Nephron progenitor cell (in vitro differentiated cells): ENCODE measurements around the gene PNLIP.
A peak's percentile ranks its signal among the peaks of the same experiment; 100 is the strongest.

ENCODE experiments used
- DNase-seq: peaks from one replicate; pipeline ENCODE4 v3.0.0; 2021
- H3K27ac Mint-ChIP-seq: 2 replicates; pipeline ENCODE4 v1.8.0; 2021; ENCODE audit warnings: mild to moderate bottlenecking, moderate library complexity, mixed read lengths
- H3K27me3 Mint-ChIP-seq: 2 replicates; pipeline ENCODE4 v1.8.0; 2021; ENCODE audit warnings: mild to moderate bottlenecking, low read depth, mixed read lengths; ENCODE audit not compliant: poor library complexity
- H3K36me3 Mint-ChIP-seq: 2 replicates; pipeline ENCODE4 v1.8.0; 2021; ENCODE audit warnings: low read depth, mixed read lengths
- H3K4me1 Mint-ChIP-seq: 2 replicates; pipeline ENCODE4 v1.8.0; 2021; ENCODE audit warnings: mixed read lengths
- H3K4me3 Mint-ChIP-seq: 2 replicates; pipeline ENCODE4 v1.8.0; 2021; ENCODE audit warnings: mild to moderate bottlenecking, moderate library complexity, mixed read lengths
- H3K9me3 Mint-ChIP-seq: 2 replicates; pipeline ENCODE4 v1.8.0; 2021; ENCODE audit warnings: mild to moderate bottlenecking, moderate library complexity, mixed read lengths
- CTCF ChIP-seq: fragments of 200-600 bp; sonication (generic); IDR thresholded peaks from 2 replicates; pipeline ENCODE4 v1.5.0; 2021; ENCODE audit warnings: antibody characterized with exemption

The PNLIP gene

GRCh38 chr10:116606061-116606483 lies 60.3 kb downstream of the PNLIP start:
- H3K4me3 Mint-ChIP-seq = no peak overlapping the region
- H3K36me3 Mint-ChIP-seq = no peaks in the 10 kb centered on the region
- H3K9me3 Mint-ChIP-seq = no peaks in the 10 kb centered on the region
- peaks cover 14% of the 10 kb centered on the region for H3K4me1 Mint-ChIP-seq
- no peak for TF ChIP-seq CTCF
- H3K27ac Mint-ChIP-seq = no peak overlapping the region
- peaks cover 26% of the 10 kb centered on the region for H3K27me3 Mint-ChIP-seq
- no peak for DNase-seq

DNA sequence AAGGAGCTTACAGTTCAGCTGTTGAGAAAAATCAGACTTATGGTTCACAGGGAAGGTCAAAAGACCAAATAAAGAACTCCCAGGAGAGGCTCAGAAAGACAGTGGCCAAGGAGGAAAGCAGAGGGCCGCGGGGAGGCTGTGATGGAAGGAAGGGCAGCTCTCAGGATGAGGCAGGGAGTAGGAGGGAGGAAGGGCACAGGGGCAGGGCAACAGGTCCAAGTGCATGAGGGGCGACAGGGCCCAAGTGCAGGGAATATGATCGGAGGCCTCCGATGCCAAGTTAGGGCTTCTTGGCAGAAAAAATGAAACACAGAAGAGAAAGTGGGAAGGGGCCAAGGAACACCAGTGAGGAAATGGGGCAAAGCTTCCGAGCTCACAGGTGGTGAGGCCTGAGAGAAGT lies 61.6 kb downstream of the PNLIP start:
- Mint-ChIP-seq H3K27ac (no peak overlapping the region), H3K9me3 (no peaks in the 10 kb centered on the region), H3K27me3 (peaks cover 24% of the 10 kb centered on the region)

DNA sequence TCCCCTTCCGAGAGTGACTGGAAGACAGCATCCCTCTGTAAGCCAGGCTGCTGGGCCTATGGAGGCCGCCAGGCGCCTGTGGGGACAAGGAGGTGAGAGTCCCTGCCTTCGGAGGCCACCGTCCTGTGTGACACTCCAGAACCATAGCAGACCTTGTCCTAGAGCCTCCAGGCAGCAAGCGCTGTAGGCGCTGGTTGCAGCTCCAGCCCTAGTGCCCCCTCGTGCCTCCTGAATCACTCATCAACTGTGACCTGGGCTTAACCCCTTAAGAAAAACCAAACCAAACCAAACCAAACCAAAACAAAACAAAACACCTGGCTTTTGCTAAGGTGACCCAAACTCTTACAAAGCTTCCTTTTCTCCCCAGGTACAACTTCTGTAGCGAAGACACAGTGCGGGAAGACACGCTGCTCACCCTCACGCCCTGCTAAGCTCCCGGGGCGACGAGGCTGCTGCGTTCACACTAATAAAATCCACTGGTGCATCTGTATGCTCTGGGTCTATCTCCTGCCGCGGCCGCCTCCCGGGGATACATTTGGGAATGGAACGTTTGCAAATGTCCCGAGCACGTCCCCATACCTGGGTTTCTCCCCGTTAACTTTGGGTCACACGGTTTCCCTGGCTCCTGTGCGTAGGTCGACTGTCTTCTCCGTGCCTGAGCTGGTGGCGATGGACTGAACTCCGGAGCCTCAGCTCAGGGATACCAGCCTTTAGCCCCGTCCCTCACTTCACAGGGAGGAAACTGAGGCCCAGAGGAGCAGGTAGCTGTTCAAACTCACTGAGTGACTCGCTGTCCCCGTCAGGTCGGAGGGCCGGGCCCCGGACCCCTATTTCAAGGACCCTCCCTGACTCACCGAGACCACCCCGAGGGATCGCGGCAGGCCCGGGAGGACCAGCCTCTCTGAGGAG lies 63.2 kb downstream of the PNLIP start:
- Mint-ChIP-seq H3K27ac (no peak overlapping the region), H3K4me3 (peak overlapping the region; percentile 78), H3K27me3 (peaks cover 36% of the 10 kb centered on the region), H3K4me1 (peaks cover 14% of the 10 kb centered on the region), H3K36me3 (no peaks in the 10 kb centered on the region), H3K9me3 (no peaks in the 10 kb centered on the region)
- no peak for TF ChIP-seq CTCF
- peak; percentile 21 for DNase-seq

More for the DNA sequence above, 61.6 kb downstream of the PNLIP start:
- Mint-ChIP-seq H3K4me1 (peaks cover 14% of the 10 kb centered on the region), H3K4me3 (no peak overlapping the region), H3K36me3 (no peaks in the 10 kb centered on the region)
- TF ChIP-seq CTCF = no peak
- DNase-seq = no peak

- H3K4me3 Mint-ChIP-seq = peak overlapping the region; percentile 74
Observed at GRCh38 chr10:116610443-116611152, 64.9 kb downstream of the PNLIP start.

GRCh38 chr10:116611153-116611545 lies 65.4 kb downstream of the PNLIP start:
- no peak overlapping the region for H3K4me3 Mint-ChIP-seq
- DNase-seq = no peak
- peaks cover 14% of the 10 kb centered on the region for H3K4me1 Mint-ChIP-seq
- peaks cover 3% of the 10 kb centered on the region for H3K9me3 Mint-ChIP-seq
- H3K27ac Mint-ChIP-seq = no peak overlapping the region
- no peak for TF ChIP-seq CTCF
- no peaks in the 10 kb centered on the region for H3K36me3 Mint-ChIP-seq
- H3K27me3 Mint-ChIP-seq = peaks cover 43% of the 10 kb centered on the region

More at GRCh38 chr10:116610443-116611152, 64.9 kb downstream of the PNLIP start:
- TF ChIP-seq CTCF = no peak
- no peak for DNase-seq
- H3K4me1 Mint-ChIP-seq = peaks cover 14% of the 10 kb centered on the region
- no peaks in the 10 kb centered on the region for H3K36me3 Mint-ChIP-seq
- no peak overlapping the region for H3K27ac Mint-ChIP-seq
- peaks cover 3% of the 10 kb centered on the region for H3K9me3 Mint-ChIP-seq
- H3K27me3 Mint-ChIP-seq = peaks cover 45% of the 10 kb centered on the region
